Loucy (cell line): ENCODE data around the gene CACNA1D.

Experiments
- CTCF ChIP-seq: fragments of 200-600 bp; sonication (generic); conservative IDR thresholded peaks from 2 replicates; pipeline ENCODE4 v1.5.1; 2014; ENCODE audit warnings: mild to moderate bottlenecking, antibody characterized with exemption, low read length
- EZH2phosphoT487 ChIP-seq: fragments of 200-600 bp; IDR thresholded peaks from 2 replicates; pipeline ENCODE4 v1.6.1; 2018; ENCODE audit warnings: antibody characterized with exemption, mild to moderate bottlenecking, moderate library complexity, borderline replicate concordance

GRCh38 chr3:53593611-53594010, 99.2 kb downstream of the CACNA1D start:
- TF ChIP-seq CTCF (no peak), EZH2phosphoT487 (no peak)
